ENCODE results near the gene GMCL1. TPM values are rescaled to one million over a fixed set of nuclear protein-coding genes. Genes with fewer than 3 reads are reported as not detected.

The GMCL1 gene
- total and polyA plus RNA-seq, 9 of the 15 experiments (the other 6 are each of a cell fraction or from before 2014, with no cell fraction given), result 7.0 to 27.3 (median 15.4) TPM

DNA sequence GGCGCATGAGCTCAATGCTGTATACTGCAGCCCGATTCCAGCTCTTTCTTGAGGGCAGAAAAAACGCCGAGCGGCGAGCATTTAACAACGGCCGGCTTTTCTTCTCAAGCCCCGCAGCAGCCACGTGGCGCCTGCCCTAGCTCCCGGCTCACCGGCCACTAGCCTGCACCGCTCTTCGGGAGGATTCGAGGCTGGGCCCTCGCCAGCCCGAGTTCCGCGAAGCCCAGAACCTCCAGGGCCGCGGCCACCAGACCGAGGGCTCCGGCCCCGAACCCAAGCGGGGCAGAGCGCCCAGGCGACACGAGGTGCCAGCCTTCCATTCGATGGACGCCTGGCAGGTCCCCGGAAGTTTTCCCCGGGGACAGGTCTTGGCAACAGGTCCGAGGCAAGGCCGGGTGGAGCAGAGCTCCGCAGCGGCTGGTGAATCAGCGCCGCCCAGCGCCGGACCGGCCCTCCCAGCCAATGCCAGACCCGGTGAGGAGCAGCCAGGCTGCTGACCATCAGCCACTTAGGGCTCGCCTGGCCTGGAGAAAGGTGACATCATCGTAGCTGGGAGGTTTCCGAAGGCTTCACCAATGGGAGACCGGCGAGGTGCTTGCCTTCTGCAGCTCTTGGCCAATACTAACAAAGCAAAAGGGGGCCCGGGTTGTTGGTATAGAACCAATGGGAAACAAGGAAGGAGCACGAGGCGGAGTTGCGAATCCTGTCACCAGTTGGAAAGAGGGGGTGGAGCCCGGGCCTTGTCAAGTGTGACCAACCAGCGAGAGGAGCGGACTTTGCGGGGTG lies 84.9 kb downstream of the GMCL1 start (continued):
- TF ChIP-seq, protein P1, sequence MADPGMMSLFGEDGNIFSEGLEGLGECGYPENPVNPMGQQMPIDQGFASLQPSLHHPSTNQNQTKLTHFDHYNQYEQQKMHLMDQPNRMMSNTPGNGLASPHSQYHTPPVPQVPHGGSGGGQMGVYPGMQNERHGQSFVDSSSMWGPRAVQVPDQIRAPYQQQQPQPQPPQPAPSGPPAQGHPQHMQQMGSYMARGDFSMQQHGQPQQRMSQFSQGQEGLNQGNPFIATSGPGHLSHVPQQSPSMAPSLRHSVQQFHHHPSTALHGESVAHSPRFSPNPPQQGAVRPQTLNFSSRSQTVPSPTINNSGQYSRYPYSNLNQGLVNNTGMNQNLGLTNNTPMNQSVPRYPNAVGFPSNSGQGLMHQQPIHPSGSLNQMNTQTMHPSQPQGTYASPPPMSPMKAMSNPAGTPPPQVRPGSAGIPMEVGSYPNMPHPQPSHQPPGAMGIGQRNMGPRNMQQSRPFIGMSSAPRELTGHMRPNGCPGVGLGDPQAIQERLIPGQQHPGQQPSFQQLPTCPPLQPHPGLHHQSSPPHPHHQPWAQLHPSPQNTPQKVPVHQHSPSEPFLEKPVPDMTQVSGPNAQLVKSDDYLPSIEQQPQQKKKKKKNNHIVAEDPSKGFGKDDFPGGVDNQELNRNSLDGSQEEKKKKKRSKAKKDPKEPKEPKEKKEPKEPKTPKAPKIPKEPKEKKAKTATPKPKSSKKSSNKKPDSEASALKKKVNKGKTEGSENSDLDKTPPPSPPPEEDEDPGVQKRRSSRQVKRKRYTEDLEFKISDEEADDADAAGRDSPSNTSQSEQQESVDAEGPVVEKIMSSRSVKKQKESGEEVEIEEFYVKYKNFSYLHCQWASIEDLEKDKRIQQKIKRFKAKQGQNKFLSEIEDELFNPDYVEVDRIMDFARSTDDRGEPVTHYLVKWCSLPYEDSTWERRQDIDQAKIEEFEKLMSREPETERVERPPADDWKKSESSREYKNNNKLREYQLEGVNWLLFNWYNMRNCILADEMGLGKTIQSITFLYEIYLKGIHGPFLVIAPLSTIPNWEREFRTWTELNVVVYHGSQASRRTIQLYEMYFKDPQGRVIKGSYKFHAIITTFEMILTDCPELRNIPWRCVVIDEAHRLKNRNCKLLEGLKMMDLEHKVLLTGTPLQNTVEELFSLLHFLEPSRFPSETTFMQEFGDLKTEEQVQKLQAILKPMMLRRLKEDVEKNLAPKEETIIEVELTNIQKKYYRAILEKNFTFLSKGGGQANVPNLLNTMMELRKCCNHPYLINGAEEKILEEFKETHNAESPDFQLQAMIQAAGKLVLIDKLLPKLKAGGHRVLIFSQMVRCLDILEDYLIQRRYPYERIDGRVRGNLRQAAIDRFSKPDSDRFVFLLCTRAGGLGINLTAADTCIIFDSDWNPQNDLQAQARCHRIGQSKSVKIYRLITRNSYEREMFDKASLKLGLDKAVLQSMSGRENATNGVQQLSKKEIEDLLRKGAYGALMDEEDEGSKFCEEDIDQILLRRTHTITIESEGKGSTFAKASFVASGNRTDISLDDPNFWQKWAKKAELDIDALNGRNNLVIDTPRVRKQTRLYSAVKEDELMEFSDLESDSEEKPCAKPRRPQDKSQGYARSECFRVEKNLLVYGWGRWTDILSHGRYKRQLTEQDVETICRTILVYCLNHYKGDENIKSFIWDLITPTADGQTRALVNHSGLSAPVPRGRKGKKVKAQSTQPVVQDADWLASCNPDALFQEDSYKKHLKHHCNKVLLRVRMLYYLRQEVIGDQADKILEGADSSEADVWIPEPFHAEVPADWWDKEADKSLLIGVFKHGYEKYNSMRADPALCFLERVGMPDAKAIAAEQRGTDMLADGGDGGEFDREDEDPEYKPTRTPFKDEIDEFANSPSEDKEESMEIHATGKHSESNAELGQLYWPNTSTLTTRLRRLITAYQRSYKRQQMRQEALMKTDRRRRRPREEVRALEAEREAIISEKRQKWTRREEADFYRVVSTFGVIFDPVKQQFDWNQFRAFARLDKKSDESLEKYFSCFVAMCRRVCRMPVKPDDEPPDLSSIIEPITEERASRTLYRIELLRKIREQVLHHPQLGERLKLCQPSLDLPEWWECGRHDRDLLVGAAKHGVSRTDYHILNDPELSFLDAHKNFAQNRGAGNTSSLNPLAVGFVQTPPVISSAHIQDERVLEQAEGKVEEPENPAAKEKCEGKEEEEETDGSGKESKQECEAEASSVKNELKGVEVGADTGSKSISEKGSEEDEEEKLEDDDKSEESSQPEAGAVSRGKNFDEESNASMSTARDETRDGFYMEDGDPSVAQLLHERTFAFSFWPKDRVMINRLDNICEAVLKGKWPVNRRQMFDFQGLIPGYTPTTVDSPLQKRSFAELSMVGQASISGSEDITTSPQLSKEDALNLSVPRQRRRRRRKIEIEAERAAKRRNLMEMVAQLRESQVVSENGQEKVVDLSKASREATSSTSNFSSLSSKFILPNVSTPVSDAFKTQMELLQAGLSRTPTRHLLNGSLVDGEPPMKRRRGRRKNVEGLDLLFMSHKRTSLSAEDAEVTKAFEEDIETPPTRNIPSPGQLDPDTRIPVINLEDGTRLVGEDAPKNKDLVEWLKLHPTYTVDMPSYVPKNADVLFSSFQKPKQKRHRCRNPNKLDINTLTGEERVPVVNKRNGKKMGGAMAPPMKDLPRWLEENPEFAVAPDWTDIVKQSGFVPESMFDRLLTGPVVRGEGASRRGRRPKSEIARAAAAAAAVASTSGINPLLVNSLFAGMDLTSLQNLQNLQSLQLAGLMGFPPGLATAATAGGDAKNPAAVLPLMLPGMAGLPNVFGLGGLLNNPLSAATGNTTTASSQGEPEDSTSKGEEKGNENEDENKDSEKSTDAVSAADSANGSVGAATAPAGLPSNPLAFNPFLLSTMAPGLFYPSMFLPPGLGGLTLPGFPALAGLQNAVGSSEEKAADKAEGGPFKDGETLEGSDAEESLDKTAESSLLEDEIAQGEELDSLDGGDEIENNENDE (IDR thresholded peaks at IDR 0.05; ENCODE audit: low read depth, low read length), result no peak
- TF ChIP-seq POLR2H (tag; IDR thresholded peaks at IDR 0.05; ENCODE audit: low read depth), result peak; percentile 85; the same call in 1 of the 2 replicates
- TF ChIP-seq CEBPG (CRISPR knock-in tag; IDR thresholded peaks at IDR 0.05), result peak; percentile 71
- peak; percentile 71 to 93 for TF ChIP-seq CEBPG (tag; conservative IDR thresholded peaks at IDR 0.05 in 1 of 2, IDR thresholded peaks at IDR 0.05 in 1 of 2)
- TF ChIP-seq FOXP1 (CRISPR knock-in tag; IDR thresholded peaks at IDR 0.05), result peak; percentile 65; the same call in 1 of the 2 replicates
- peak; percentile 32 for TF ChIP-seq FUS (optimal IDR thresholded peaks at IDR 0.05; ENCODE audit: low read depth, low read length)
- TF ChIP-seq ZNF324 (CRISPR knock-in tag; IDR thresholded peaks at IDR 0.05), result 0 out of 2 replicates have a peak, but pooled peaks have one; percentile 21
- peak; percentile 42 to 57; a peak in 2 of 4 replicates for TF ChIP-seq TEAD1 (CRISPR knock-in tag; IDR thresholded peaks at IDR 0.05)
- TF ChIP-seq ETV5 (CRISPR knock-in tag; IDR thresholded peaks at IDR 0.05; ENCODE audit: low read depth), result peak; percentile 74
- peak; percentile 37 for TF ChIP-seq BHLHE40 (IDR thresholded peaks at IDR 0.05; ENCODE audit: low read length)
- no peak for TF ChIP-seq ZNF785 (CRISPR knock-in tag; IDR thresholded peaks at IDR 0.05)
- TF ChIP-seq, protein P2, sequence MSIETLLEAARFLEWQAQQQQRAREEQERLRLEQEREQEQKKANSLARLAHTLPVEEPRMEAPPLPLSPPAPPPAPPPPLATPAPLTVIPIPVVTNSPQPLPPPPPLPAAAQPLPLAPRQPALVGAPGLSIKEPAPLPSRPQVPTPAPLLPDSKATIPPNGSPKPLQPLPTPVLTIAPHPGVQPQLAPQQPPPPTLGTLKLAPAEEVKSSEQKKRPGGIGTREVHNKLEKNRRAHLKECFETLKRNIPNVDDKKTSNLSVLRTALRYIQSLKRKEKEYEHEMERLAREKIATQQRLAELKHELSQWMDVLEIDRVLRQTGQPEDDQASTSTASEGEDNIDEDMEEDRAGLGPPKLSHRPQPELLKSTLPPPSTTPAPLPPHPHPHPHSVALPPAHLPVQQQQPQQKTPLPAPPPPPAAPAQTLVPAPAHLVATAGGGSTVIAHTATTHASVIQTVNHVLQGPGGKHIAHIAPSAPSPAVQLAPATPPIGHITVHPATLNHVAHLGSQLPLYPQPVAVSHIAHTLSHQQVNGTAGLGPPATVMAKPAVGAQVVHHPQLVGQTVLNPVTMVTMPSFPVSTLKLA (conservative IDR thresholded peaks at IDR 0.05), result peak; percentile 91 to 95
- peak; percentile 98 for TF ChIP-seq EP400 (IDR thresholded peaks at IDR 0.05)
- no peak for TF ChIP-seq MAFG (tag; conservative IDR thresholded peaks at IDR 0.05)
- peak; percentile 26; the same call in 1 of the 2 replicates for TF ChIP-seq ZNF165 (CRISPR knock-in tag; IDR thresholded peaks at IDR 0.05; ENCODE audit: borderline replicate concordance)
